DOHH2 (cell line): Measurements from ENCODE around the gene TMEM9.

Source experiments
- H3F3A ChIP-seq: fragments of 200-600 bp; sonication (generic), shearing (Covaris generic); 2 replicates; pipeline ENCODE4 v1.6.0; 2016; ENCODE audit warnings: antibody characterized with exemption, mild to moderate bottlenecking; ENCODE audit not compliant: control insufficient read depth, insufficient read depth
- H3K27ac ChIP-seq: fragments of 200-600 bp; sonication (generic); 2 replicates; pipeline ENCODE4 v1.5.1; 2014; ENCODE audit warnings: low read depth, mild to moderate bottlenecking, low read length, moderate library complexity
- H3K27me3 ChIP-seq: fragments of 200-600 bp; sonication (generic); 2 replicates; pipeline ENCODE4 v1.6.1; 2014; ENCODE audit warnings: mild to moderate bottlenecking, low read length, mixed read lengths; ENCODE audit not compliant: control insufficient read depth
- H3K36me3 ChIP-seq: fragments of 200-600 bp; sonication (generic); 2 replicates; pipeline ENCODE4 v1.6.1; 2014; ENCODE audit warnings: mild to moderate bottlenecking, low read length, moderate library complexity, mixed read lengths; ENCODE audit not compliant: control insufficient read depth
- H3K4me1 ChIP-seq: fragments of 200-600 bp; sonication (generic); 2 replicates; pipeline ENCODE4 v1.6.1; 2014; ENCODE audit warnings: mild to moderate bottlenecking, low read length, mixed read lengths; ENCODE audit not compliant: control insufficient read depth
- H3K4me2 ChIP-seq: fragments of 200-600 bp; sonication (generic); 2 replicates; pipeline ENCODE4 v1.6.0; 2014; ENCODE audit warnings: mild to moderate bottlenecking, low read length, moderate library complexity
- H3K4me3 ChIP-seq: fragments of 200-600 bp; sonication (generic); 2 replicates; pipeline ENCODE4 v1.5.1; 2014; ENCODE audit warnings: mild to moderate bottlenecking, low read length, mixed read lengths
- H3K79me2 ChIP-seq: fragments of 200-600 bp; sonication (generic); 2 replicates; pipeline ENCODE4 v1.6.1; 2014; ENCODE audit warnings: mild to moderate bottlenecking, low read length, mixed read lengths; ENCODE audit not compliant: control insufficient read depth
- H3K9me2 ChIP-seq: fragments of 200-600 bp; sonication (generic); replicated peaks from 2 replicates; pipeline ENCODE4 v1.6.1; 2014; ENCODE audit warnings: mild to moderate bottlenecking, low read length, mixed read lengths; ENCODE audit not compliant: control insufficient read depth
- H3K9me3 ChIP-seq: fragments of 200-600 bp; sonication (generic); 2 replicates; pipeline ENCODE4 v1.6.1; 2014; ENCODE audit warnings: antibody characterized with exemption, low read length, mixed read lengths; ENCODE audit not compliant: control insufficient read depth, insufficient read depth
- H4K20me1 ChIP-seq: fragments of 200-600 bp; sonication (generic); 2 replicates; pipeline ENCODE4 v1.6.0; 2014; ENCODE audit warnings: low read depth, mild to moderate bottlenecking, antibody characterized with exemption, low read length, moderate library complexity; ENCODE audit not compliant: control insufficient read depth, insufficient read depth
- EZH2phosphoT487 ChIP-seq: fragments of 200-600 bp; sonication (generic); IDR thresholded peaks from 2 replicates; pipeline ENCODE4 v1.6.1; 2017; ENCODE audit warnings: borderline replicate concordance, mild to moderate bottlenecking, antibody characterized with exemption, low read length, moderate library complexity, mixed read lengths
- TF ChIP-seq, protein P1 (sequence below): fragments of 200-600 bp; sonication (generic); IDR thresholded peaks from one replicate; pipeline ENCODE4 v1.5.1; 2014; ENCODE audit warnings: antibody characterized with exemption, mild to moderate bottlenecking, low read depth, low read length; ENCODE audit not compliant: poor library complexity, severe bottlenecking

Gene TMEM9

DNA sequence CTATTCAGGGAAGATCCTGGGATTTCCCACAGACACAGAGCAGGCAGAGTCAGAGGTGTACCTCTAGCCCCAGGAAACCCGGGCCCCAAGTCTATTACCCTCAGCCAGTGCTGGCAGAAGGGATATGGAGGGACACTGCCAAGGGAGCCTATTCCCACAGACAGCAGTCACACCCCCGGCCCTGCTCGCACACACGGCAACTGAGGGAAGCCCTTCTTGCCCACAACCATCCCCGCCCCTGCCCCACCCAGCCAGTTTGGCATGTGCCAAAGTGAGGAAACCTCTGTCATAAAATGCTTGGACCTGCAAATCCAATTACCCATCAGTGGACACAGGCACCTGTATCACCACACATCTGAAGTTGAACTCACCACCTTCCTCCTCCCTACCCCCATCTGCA, 48.6 kb downstream of the TMEM9 start:
- H3K27ac ChIP-seq: no peak overlapping the region
- H3K4me3 ChIP-seq: no peak overlapping the region
- H4K20me1 ChIP-seq: no peaks in the 10 kb centered on the region
- H3F3A ChIP-seq: no peaks in the 10 kb centered on the region
- no peaks in the 10 kb centered on the region for H3K79me2 ChIP-seq
- H3K9me3 ChIP-seq: no peaks in the 10 kb centered on the region
- no peaks in the 10 kb centered on the region for H3K36me3 ChIP-seq
- TF ChIP-seq EZH2phosphoT487: no peak
- TF ChIP-seq, protein P1, sequence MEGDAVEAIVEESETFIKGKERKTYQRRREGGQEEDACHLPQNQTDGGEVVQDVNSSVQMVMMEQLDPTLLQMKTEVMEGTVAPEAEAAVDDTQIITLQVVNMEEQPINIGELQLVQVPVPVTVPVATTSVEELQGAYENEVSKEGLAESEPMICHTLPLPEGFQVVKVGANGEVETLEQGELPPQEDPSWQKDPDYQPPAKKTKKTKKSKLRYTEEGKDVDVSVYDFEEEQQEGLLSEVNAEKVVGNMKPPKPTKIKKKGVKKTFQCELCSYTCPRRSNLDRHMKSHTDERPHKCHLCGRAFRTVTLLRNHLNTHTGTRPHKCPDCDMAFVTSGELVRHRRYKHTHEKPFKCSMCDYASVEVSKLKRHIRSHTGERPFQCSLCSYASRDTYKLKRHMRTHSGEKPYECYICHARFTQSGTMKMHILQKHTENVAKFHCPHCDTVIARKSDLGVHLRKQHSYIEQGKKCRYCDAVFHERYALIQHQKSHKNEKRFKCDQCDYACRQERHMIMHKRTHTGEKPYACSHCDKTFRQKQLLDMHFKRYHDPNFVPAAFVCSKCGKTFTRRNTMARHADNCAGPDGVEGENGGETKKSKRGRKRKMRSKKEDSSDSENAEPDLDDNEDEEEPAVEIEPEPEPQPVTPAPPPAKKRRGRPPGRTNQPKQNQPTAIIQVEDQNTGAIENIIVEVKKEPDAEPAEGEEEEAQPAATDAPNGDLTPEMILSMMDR: no peak
- no peaks in the 10 kb centered on the region for H3K9me2 ChIP-seq
- no peaks in the 10 kb centered on the region for H3K4me1 ChIP-seq
- H3K27me3 ChIP-seq: peaks cover 6% of the 10 kb centered on the region; the same call in 1 of the 2 replicates
- no peak overlapping the region for H3K4me2 ChIP-seq

DNA sequence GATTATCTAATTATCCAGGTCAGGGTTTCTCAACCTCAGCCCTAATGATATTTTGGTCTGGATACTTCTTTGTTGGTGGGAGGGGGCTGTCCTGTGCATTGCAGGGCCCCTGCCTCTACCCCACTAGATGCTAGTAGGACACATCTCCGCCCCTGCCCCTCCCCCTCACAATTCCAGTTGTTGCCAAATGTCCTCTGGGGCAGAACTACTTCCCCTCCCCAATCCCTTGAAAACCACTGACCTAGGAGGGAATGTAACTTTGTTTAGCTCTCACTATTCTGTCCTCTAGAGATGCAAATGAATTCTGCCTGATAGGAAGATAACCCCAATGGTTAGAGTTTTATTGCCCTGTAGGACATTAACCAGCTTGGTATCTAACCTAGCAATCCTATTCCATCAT, 50.1 kb downstream of the TMEM9 start:
- H3K36me3 ChIP-seq: no peaks in the 10 kb centered on the region
- H3K4me2 ChIP-seq: no peak overlapping the region
- no peaks in the 10 kb centered on the region for H3F3A ChIP-seq
- no peak overlapping the region for H3K4me3 ChIP-seq
- TF ChIP-seq, protein P1: no peak
- TF ChIP-seq EZH2phosphoT487: no peak
- no peaks in the 10 kb centered on the region for H3K9me3 ChIP-seq
- no peaks in the 10 kb centered on the region for H3K9me2 ChIP-seq
- no peaks in the 10 kb centered on the region for H3K79me2 ChIP-seq
- peaks cover 6% of the 10 kb centered on the region; the same call in 1 of the 2 replicates for H3K27me3 ChIP-seq
- no peak overlapping the region for H3K27ac ChIP-seq
- H3K4me1 ChIP-seq: no peaks in the 10 kb centered on the region
- H4K20me1 ChIP-seq: no peaks in the 10 kb centered on the region

DNA sequence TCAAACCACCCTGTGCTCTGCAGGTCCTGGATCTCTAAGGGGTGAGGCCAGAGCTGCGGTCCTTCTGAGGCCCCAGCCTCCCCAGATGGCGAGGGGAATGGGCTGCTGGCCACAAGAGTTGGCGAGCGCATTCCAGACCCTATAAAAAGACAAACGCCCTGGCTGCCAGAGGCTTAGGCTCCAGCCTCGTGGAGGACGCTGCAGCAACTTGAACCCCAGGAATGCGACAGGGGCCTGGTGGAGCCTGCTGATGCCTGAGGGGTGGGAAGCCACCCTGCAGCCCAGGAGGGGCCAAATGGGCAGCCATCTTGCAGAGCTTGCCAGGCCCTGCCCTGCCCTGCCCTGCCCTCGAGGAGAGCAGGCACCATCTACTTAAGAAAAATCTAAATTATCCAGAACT, 50.6 kb downstream of the TMEM9 start:
- Histone ChIP-seq H3K4me2 (no peak overlapping the region), H3K36me3 (no peaks in the 10 kb centered on the region), H3K4me1 (no peaks in the 10 kb centered on the region), H3F3A (no peaks in the 10 kb centered on the region), H3K27me3 (peaks cover 6% of the 10 kb centered on the region; the same call in 1 of the 2 replicates), H3K79me2 (no peaks in the 10 kb centered on the region), H4K20me1 (no peaks in the 10 kb centered on the region), H3K9me3 (no peaks in the 10 kb centered on the region), H3K9me2 (no peaks in the 10 kb centered on the region), H3K4me3 (no peak overlapping the region), H3K27ac (no peak overlapping the region)
- no peak for TF ChIP-seq EZH2phosphoT487

DNA sequence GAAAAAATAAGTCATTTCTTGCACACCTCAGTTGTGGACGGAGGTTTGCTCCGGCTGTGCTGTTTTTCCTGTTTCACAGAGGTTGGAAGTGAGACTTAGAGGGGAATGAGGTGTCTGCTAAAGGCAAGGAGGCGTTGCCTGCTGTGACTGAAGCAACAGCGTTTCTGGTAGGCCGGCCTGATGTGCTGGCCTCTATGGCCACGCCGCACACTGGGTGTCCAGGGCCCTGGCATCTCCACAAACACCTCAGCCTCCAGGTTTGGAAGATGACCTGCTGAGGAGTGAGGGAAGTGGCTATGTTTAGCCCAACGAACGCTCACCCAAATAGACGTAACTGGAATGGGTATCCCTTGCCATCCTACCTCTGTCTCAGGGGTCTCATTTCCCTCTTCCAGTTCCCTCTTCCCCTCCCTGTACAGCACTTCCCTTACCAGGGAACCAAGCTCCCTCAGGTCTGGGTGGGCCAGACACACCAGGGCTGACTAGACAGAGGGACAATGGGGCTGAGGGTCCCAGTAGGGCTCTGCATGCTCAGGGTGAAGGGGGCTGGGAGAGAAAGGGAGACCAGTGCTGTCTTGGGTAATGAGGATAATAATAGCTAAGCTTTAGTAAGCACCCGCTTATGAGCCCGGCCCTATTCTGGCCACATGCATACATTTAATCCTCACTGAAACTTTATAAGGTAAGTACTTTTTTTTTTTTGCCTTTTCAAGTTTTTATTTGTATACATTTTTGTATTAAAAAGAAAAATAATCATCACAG, 53.9 kb downstream of the TMEM9 start:
- Histone ChIP-seq H3K36me3 (no peaks in the 10 kb centered on the region), H4K20me1 (no peaks in the 10 kb centered on the region), H3K4me1 (no peaks in the 10 kb centered on the region), H3K4me2 (no peak overlapping the region), H3K9me2 (no peaks in the 10 kb centered on the region), H3K27ac (no peak overlapping the region), H3K27me3 (0 out of 2 replicates have a peak, but pooled peaks cover 12% of the 10 kb centered on the region), H3K79me2 (no peaks in the 10 kb centered on the region), H3K4me3 (no peak overlapping the region), H3F3A (no peaks in the 10 kb centered on the region), H3K9me3 (no peaks in the 10 kb centered on the region)
- TF ChIP-seq EZH2phosphoT487: no peak
- TF ChIP-seq, protein P1: no peak
